ENCODE data around the gene BTBD18. TPM values are rescaled to one million over a fixed set of nuclear protein-coding genes. Genes with fewer than 3 reads are reported as not detected.

Gene BTBD18
- total RNA-seq, 1 experiment from 2014 or later, result not detected

Small RNA genes within 50 kb of the gene (small RNA-seq; reads per million reads assigned to genes)
- gene AP001931.1 (0 reads per million in 2 experiments), gene TMX2-CTNND1 (0 reads per million in 2 experiments)

Other genes with a start within 250 kb of the BTBD18 start
- gene SLC43A1, start 236.1 kb downstream of the BTBD18 start, total RNA-seq (2014; rRNA removed; shearing (Covaris generic)), result 5.1 and 7.6 TPM in 2 replicates
- gene TIMM10, start 221.1 kb downstream of the BTBD18 start, total RNA-seq (2014; rRNA removed; shearing (Covaris generic)), result 91.7 and 100 TPM in 2 replicates
- not detected in 2 replicates for gene SMTNL1, start 214.2 kb downstream of the BTBD18 start, total RNA-seq (2014; rRNA removed; shearing (Covaris generic))
- gene UBE2L6, start 184.1 kb downstream of the BTBD18 start, total RNA-seq (2014; rRNA removed; shearing (Covaris generic)), result 20.1 and 20.8 TPM in 2 replicates
- not detected in 2 replicates for gene SERPING1, start 154.1 kb downstream of the BTBD18 start, total RNA-seq (2014; rRNA removed; shearing (Covaris generic))
- not detected in 2 replicates for gene YPEL4, start 101.9 kb downstream of the BTBD18 start, total RNA-seq (2014; rRNA removed; shearing (Covaris generic))
- 11.0 and 11.9 TPM in 2 replicates for gene CLP1, start 94.1 kb downstream of the BTBD18 start, total RNA-seq (2014; rRNA removed; shearing (Covaris generic))
- 34.8 TPM in 2 replicates for gene ZDHHC5, start 83.7 kb downstream of the BTBD18 start, total RNA-seq (2014; rRNA removed; shearing (Covaris generic))
- 22.5 and 23.1 TPM in 2 replicates for gene MED19, start 39.6 kb downstream of the BTBD18 start, total RNA-seq (2014; rRNA removed; shearing (Covaris generic))
- 124 and 126 TPM in 2 replicates for gene TMX2, start 39.2 kb downstream of the BTBD18 start, total RNA-seq (2014; rRNA removed; shearing (Covaris generic))
- 85.9 and 104 TPM in 2 replicates for gene SELENOH, start 10.3 kb downstream of the BTBD18 start, total RNA-seq (2014; rRNA removed; shearing (Covaris generic))
- 42.3 and 50.0 TPM in 2 replicates for gene CTNND1, start 10.0 kb upstream of the BTBD18 start, total RNA-seq (2014; rRNA removed; shearing (Covaris generic))